PFSK-1 (cell line): ENCODE results near the gene XPR1.

Source experiments
- FOXP2 ChIP-seq: optimal IDR thresholded peaks from 2 replicates; pipeline ENCODE3; 2011; ENCODE audit warnings: borderline replicate concordance, control low read depth, inconsistent platforms; ENCODE audit not compliant: insufficient read depth; ENCODE audit errors: extremely low read length, extremely low read depth
- POLR2AphosphoS5 ChIP-seq: IDR thresholded peaks from 2 replicates; pipeline ENCODE4 v1.6.1; 2012; ENCODE audit warnings: low read depth, mild to moderate bottlenecking, control low read depth, low read length, moderate library complexity
- SIN3A ChIP-seq: IDR thresholded peaks from 2 replicates; pipeline ENCODE4 v1.6.1; 2012; ENCODE audit warnings: mild to moderate bottlenecking, low read length, moderate library complexity, borderline replicate concordance; ENCODE audit not compliant: insufficient read depth
- TAF1 ChIP-seq: IDR thresholded peaks from 2 replicates; pipeline ENCODE4 v1.6.1; 2012; ENCODE audit warnings: low read length, control low read depth, borderline replicate concordance; ENCODE audit not compliant: insufficient read depth
- TF ChIP-seq, protein P1 (sequence below), 2 experiments: IDR thresholded peaks; 2 replicates each; pipeline versions ENCODE4 v1.6.1 to v1.8.0; 2011 to 2012; ENCODE audit warnings: low read depth in 2 of 2, low read length in 2 of 2, control low read depth in 1 of 2, inconsistent platforms in 1 of 2, mild to moderate bottlenecking in 1 of 2, moderate library complexity in 1 of 2; ENCODE audit not compliant: insufficient read depth in 1 of 2

DNA sequence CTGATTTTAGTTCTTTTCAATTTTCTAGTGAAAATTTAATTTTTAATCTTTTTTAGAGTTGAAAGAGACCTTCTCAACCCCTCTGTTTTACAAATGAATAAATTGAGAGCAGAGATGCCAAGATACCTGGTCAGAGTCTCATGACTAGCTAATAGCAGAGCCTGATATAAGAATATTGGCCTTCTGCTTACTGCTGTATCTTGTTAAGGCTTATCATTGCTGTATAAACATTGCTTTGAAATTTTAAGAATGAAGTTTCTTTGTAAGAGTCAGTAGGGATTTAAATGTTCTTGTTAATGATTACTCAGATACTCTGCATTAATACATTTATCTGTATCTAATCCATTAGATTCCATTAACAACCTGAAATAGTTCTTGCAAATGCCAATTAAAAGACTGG lies 9.8 kb downstream of the XPR1 start:
- TF ChIP-seq POLR2AphosphoS5: no peak
- TF ChIP-seq, protein P1, sequence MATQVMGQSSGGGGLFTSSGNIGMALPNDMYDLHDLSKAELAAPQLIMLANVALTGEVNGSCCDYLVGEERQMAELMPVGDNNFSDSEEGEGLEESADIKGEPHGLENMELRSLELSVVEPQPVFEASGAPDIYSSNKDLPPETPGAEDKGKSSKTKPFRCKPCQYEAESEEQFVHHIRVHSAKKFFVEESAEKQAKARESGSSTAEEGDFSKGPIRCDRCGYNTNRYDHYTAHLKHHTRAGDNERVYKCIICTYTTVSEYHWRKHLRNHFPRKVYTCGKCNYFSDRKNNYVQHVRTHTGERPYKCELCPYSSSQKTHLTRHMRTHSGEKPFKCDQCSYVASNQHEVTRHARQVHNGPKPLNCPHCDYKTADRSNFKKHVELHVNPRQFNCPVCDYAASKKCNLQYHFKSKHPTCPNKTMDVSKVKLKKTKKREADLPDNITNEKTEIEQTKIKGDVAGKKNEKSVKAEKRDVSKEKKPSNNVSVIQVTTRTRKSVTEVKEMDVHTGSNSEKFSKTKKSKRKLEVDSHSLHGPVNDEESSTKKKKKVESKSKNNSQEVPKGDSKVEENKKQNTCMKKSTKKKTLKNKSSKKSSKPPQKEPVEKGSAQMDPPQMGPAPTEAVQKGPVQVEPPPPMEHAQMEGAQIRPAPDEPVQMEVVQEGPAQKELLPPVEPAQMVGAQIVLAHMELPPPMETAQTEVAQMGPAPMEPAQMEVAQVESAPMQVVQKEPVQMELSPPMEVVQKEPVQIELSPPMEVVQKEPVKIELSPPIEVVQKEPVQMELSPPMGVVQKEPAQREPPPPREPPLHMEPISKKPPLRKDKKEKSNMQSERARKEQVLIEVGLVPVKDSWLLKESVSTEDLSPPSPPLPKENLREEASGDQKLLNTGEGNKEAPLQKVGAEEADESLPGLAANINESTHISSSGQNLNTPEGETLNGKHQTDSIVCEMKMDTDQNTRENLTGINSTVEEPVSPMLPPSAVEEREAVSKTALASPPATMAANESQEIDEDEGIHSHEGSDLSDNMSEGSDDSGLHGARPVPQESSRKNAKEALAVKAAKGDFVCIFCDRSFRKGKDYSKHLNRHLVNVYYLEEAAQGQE (IDR thresholded peaks at IDR 0.05; ENCODE audit: insufficient read depth in 1 of 2, low read depth in 2 of 2, low read length in 2 of 2): no peak
- no peak for TF ChIP-seq SIN3A
- TF ChIP-seq TAF1: no peak
- no peak for TF ChIP-seq FOXP2
